Measurements from ENCODE around the gene CDK13.

DNA sequence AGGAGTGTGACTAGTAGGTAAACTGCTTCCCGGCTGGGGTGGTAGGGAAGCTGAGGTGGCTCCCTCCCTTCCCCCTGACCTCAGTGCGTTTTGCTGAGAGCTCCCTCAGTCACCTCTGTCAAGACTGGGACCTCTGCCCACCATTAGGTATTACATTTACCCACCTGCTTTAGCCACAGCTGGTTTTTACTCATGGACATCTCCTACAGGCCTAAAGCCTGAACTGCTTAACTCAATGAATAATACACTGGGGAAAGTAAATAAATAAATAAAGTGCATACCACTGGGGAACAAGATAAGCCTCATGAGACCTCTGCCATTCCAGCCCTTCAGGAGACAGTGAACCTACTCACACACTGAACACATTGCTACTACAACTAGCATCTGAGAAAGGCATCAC lies 38.9 kb upstream of the CDK13 start:
- TF ChIP-seq POLR2A (IDR thresholded peaks at IDR 0.05; ENCODE audit: low read depth, low read length) = no peak
- no peak for TF ChIP-seq POLR2AphosphoS5 (IDR thresholded peaks at IDR 0.05; ENCODE audit: insufficient read depth, low read depth, low read length)
- TF ChIP-seq, protein P1, sequence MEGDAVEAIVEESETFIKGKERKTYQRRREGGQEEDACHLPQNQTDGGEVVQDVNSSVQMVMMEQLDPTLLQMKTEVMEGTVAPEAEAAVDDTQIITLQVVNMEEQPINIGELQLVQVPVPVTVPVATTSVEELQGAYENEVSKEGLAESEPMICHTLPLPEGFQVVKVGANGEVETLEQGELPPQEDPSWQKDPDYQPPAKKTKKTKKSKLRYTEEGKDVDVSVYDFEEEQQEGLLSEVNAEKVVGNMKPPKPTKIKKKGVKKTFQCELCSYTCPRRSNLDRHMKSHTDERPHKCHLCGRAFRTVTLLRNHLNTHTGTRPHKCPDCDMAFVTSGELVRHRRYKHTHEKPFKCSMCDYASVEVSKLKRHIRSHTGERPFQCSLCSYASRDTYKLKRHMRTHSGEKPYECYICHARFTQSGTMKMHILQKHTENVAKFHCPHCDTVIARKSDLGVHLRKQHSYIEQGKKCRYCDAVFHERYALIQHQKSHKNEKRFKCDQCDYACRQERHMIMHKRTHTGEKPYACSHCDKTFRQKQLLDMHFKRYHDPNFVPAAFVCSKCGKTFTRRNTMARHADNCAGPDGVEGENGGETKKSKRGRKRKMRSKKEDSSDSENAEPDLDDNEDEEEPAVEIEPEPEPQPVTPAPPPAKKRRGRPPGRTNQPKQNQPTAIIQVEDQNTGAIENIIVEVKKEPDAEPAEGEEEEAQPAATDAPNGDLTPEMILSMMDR (IDR thresholded peaks at IDR 0.05; ENCODE audit: extremely low read depth in 1 of 2, insufficient read depth in 1 of 2, low read depth in 1 of 2, low read length in 2 of 2) = no peak
